ENCODE measurements around the gene ARHGAP29.

ARHGAP29 gene

GRCh38 chr1:94259635-94260289, 22.4 kb upstream of the ARHGAP29 start:
- no peak for DNase-seq (ENCODE audit: low read depth, low spot score)
- H3K9me3 ChIP-seq (ENCODE audit: control insufficient read depth, insufficient read depth, low read length) = no peaks in the 10 kb centered on the region
- WGBS (ENCODE audit: insufficient coverage, insufficient read length) = no CpG with 5 or more reads among the region's 7 CpGs
- H3K27me3 ChIP-seq (ENCODE audit: control insufficient read depth, insufficient read depth, low read length) = peaks cover 52% of the 10 kb centered on the region
- no peak overlapping the region for H3K4me3 ChIP-seq (ENCODE audit: low read length)
- no peaks in the 10 kb centered on the region for H3K4me1 ChIP-seq (ENCODE audit: control insufficient read depth, insufficient read depth, low read length)
- H3K27ac ChIP-seq (ENCODE audit: low read length) = no peak overlapping the region
- H3K36me3 ChIP-seq (ENCODE audit: control insufficient read depth, insufficient read depth, low read length) = no peaks in the 10 kb centered on the region

- DNase-seq (ENCODE audit: low read depth, low spot score) = no peak
- Histone ChIP-seq H3K4me3 (ENCODE audit: low read length) (no peak overlapping the region), H3K36me3 (ENCODE audit: control insufficient read depth, insufficient read depth, low read length) (no peaks in the 10 kb centered on the region), H3K4me1 (ENCODE audit: control insufficient read depth, insufficient read depth, low read length) (no peaks in the 10 kb centered on the region), H3K27me3 (ENCODE audit: control insufficient read depth, insufficient read depth, low read length) (peaks cover 57% of the 10 kb centered on the region), H3K9me3 (ENCODE audit: control insufficient read depth, insufficient read depth, low read length) (no peaks in the 10 kb centered on the region), H3K27ac (ENCODE audit: low read length) (no peak overlapping the region)
Observed at GRCh38 chr1:94258873-94259331, 21.5 kb upstream of the ARHGAP29 start.

DNA sequence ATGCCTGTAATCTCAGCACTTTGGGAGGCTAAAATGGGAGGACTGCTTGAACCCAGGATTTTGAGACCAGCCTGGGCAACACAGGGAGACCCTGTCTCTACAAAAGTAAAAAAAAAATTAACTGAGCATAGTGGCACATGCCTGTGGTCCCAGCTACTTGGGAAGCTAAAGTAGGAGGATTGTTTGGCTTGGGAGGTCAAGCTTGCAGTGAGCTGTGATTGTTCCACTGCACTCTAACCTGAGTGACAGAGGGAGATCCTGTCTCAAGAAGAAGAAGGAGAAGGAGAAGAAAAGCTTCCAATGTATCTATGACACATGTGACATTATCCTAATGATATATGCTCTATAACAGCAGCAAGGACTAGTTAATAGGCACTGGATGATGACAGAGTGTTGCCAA, 20.1 kb upstream of the ARHGAP29 start:
- H3K4me1 ChIP-seq (ENCODE audit: control insufficient read depth, insufficient read depth, low read length) = no peaks in the 10 kb centered on the region
- H3K36me3 ChIP-seq (ENCODE audit: control insufficient read depth, insufficient read depth, low read length) = no peaks in the 10 kb centered on the region
- no peak for DNase-seq (ENCODE audit: low read depth, low spot score)
- H3K27ac ChIP-seq (ENCODE audit: low read length) = no peak overlapping the region
- no peaks in the 10 kb centered on the region for H3K9me3 ChIP-seq (ENCODE audit: control insufficient read depth, insufficient read depth, low read length)
- peaks cover 55% of the 10 kb centered on the region for H3K27me3 ChIP-seq (ENCODE audit: control insufficient read depth, insufficient read depth, low read length)
- H3K4me3 ChIP-seq (ENCODE audit: low read length) = no peak overlapping the region

DNA sequence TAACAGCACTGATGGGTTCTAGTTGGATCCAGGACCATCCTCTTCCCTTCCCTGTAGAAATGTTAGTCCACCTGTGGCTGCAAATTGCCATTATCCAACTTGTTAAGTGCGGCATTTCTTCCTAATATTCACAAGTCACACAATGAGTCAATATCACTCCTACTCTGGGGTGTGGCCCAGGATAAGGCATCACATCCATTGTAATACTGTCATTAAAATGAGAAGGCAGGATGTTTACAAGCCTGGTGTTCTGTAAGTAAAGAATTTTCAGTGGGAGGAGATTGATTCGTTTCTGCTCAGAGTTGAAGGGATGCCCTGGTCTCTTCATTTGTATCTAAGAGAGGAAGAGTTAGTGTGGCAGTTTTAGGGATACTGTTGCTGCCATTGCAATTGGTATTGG, 18.1 kb upstream of the ARHGAP29 start:
- H3K4me1 ChIP-seq (ENCODE audit: control insufficient read depth, insufficient read depth, low read length) = no peaks in the 10 kb centered on the region
- DNase-seq (ENCODE audit: low read depth, low spot score) = no peak
- H3K36me3 ChIP-seq (ENCODE audit: control insufficient read depth, insufficient read depth, low read length) = no peaks in the 10 kb centered on the region
- H3K4me3 ChIP-seq (ENCODE audit: low read length) = no peak overlapping the region
- H3K27me3 ChIP-seq (ENCODE audit: control insufficient read depth, insufficient read depth, low read length) = peaks cover 42% of the 10 kb centered on the region
- H3K9me3 ChIP-seq (ENCODE audit: control insufficient read depth, insufficient read depth, low read length) = no peaks in the 10 kb centered on the region
- no peak overlapping the region for H3K27ac ChIP-seq (ENCODE audit: low read length)
- no CpG with 5 or more reads among the region's 2 CpGs for WGBS (ENCODE audit: insufficient coverage, insufficient read length)

GRCh38 chr1:94254073-94254810, 16.9 kb upstream of the ARHGAP29 start:
- no peak overlapping the region for H3K27ac ChIP-seq (ENCODE audit: low read length)
- no CpG with 5 or more reads among the region's 3 CpGs for WGBS (ENCODE audit: insufficient coverage, insufficient read length)
- H3K9me3 ChIP-seq (ENCODE audit: control insufficient read depth, insufficient read depth, low read length) = no peaks in the 10 kb centered on the region
- H3K4me3 ChIP-seq (ENCODE audit: low read length) = no peak overlapping the region
- H3K4me1 ChIP-seq (ENCODE audit: control insufficient read depth, insufficient read depth, low read length) = no peaks in the 10 kb centered on the region
- H3K27me3 ChIP-seq (ENCODE audit: control insufficient read depth, insufficient read depth, low read length) = peaks cover 39% of the 10 kb centered on the region
- no peak for DNase-seq (ENCODE audit: low read depth, low spot score)
- H3K36me3 ChIP-seq (ENCODE audit: control insufficient read depth, insufficient read depth, low read length) = no peaks in the 10 kb centered on the region

GRCh38 chr1:94253456-94254017, 16.2 kb upstream of the ARHGAP29 start:
- no CpG with 5 or more reads among the region's 9 CpGs for WGBS (ENCODE audit: insufficient coverage, insufficient read length)
- H3K4me3 ChIP-seq (ENCODE audit: low read length) = no peak overlapping the region
- no peaks in the 10 kb centered on the region for H3K36me3 ChIP-seq (ENCODE audit: control insufficient read depth, insufficient read depth, low read length)
- H3K27me3 ChIP-seq (ENCODE audit: control insufficient read depth, insufficient read depth, low read length) = peaks cover 40% of the 10 kb centered on the region
- H3K27ac ChIP-seq (ENCODE audit: low read length) = no peak overlapping the region
- H3K9me3 ChIP-seq (ENCODE audit: control insufficient read depth, insufficient read depth, low read length) = no peaks in the 10 kb centered on the region
- H3K4me1 ChIP-seq (ENCODE audit: control insufficient read depth, insufficient read depth, low read length) = no peaks in the 10 kb centered on the region
- no peak for DNase-seq (ENCODE audit: low read depth, low spot score)

DNA sequence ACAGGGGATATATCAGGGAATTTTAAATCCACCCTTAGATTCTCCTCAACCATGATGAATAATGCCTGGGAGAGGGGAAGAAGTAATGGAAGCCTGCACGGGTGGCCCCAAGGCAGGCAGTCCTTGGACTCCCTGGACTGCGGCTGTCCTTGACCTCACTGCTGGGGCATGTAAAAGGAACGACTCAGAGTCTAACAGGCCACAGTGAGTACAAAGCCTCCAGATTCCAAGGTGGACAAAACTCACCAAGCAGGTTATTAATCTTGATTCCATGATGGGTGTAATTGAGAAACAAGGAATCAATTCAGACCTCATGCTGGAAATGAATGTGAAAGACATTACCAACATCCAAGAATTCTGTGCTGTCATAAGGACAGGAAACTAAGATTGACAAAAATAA, 13.0 kb upstream of the ARHGAP29 start:
- Histone ChIP-seq H3K4me3 (ENCODE audit: low read length) (no peak overlapping the region), H3K27me3 (ENCODE audit: control insufficient read depth, insufficient read depth, low read length) (peaks cover 43% of the 10 kb centered on the region), H3K9me3 (ENCODE audit: control insufficient read depth, insufficient read depth, low read length) (no peaks in the 10 kb centered on the region), H3K36me3 (ENCODE audit: control insufficient read depth, insufficient read depth, low read length) (no peaks in the 10 kb centered on the region), H3K27ac (ENCODE audit: low read length) (no peak overlapping the region), H3K4me1 (ENCODE audit: control insufficient read depth, insufficient read depth, low read length) (peaks cover 1% of the 10 kb centered on the region; the same call in 1 of the 2 replicates)
- DNase-seq (ENCODE audit: low read depth, low spot score) = no peak
- no CpG with 5 or more reads among the region's 3 CpGs for WGBS (ENCODE audit: insufficient coverage, insufficient read length)

- no peak overlapping the region for H3K27ac ChIP-seq (ENCODE audit: low read length)
- H3K27me3 ChIP-seq (ENCODE audit: control insufficient read depth, insufficient read depth, low read length) = peaks cover 35% of the 10 kb centered on the region
- no CpG with 5 or more reads among the region's 11 CpGs for WGBS (ENCODE audit: insufficient coverage, insufficient read length)
- H3K4me3 ChIP-seq (ENCODE audit: low read length) = no peak overlapping the region
- no peaks in the 10 kb centered on the region for H3K36me3 ChIP-seq (ENCODE audit: control insufficient read depth, insufficient read depth, low read length)
- DNase-seq (ENCODE audit: low read depth, low spot score) = no peak
- peaks cover 1% of the 10 kb centered on the region; the same call in 1 of the 2 replicates for H3K4me1 ChIP-seq (ENCODE audit: control insufficient read depth, insufficient read depth, low read length)
- H3K9me3 ChIP-seq (ENCODE audit: control insufficient read depth, insufficient read depth, low read length) = no peaks in the 10 kb centered on the region
Observed at GRCh38 chr1:94248956-94249688, 11.7 kb upstream of the ARHGAP29 start.

DNA sequence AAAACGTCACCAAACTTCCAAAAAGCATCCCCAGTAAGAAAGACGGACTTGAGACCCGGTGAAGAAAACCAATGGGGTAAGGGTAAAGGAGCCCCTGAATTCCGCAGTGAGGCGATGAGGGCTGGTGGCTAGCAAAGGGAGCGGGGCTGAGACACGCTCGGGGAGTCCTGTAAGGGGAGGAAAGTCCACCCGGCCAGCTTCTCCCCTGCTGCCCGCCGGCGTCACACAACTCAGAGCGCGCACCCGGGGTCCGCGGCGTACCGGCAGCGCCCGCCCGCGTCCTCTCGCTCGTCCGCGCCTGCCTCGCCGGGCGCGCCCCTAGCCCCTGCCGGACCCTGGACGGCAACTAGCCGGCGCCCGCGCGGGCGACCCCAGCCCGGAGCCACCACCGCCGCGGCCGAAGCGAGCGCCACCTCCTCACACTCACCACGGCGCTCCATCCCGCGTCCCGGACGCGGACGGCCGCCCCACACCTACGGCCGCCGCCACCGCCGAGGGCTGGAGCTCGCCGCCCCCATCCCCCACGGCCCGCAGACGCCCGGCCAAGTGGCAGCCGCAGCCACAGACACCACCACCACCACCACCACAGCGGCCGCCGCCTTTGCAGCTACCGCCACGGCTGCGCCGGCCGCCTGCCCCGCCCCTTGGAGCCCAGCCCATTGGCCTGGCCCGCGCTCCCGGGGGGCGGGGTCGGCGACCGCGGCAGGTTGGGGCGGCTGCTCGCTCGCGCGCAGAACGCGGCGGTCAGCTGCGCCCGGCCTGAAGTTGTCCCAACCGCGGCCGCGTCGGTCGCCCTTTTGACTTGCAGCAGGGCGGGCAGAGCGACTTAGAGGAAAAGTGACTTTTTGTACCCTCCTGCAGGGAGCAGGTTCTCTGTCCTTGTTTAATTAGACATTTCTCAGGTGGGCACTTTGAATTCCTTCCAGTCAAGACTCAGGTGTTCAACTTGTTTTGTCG, 10.0 kb upstream of the ARHGAP29 start:
- peaks cover 35% of the 10 kb centered on the region for H3K27me3 ChIP-seq (ENCODE audit: control insufficient read depth, insufficient read depth, low read length)
- no peak overlapping the region for H3K27ac ChIP-seq (ENCODE audit: low read length)
- no peak for DNase-seq (ENCODE audit: low read depth, low spot score)
- peak overlapping the region; percentile 76 for H3K4me3 ChIP-seq (ENCODE audit: low read length)
- no CpG with 5 or more reads among the region's 103 CpGs for WGBS (ENCODE audit: insufficient coverage, insufficient read length)
- peaks cover 1% of the 10 kb centered on the region; the same call in 1 of the 2 replicates for H3K4me1 ChIP-seq (ENCODE audit: control insufficient read depth, insufficient read depth, low read length)
- H3K36me3 ChIP-seq (ENCODE audit: control insufficient read depth, insufficient read depth, low read length) = no peaks in the 10 kb centered on the region
- H3K9me3 ChIP-seq (ENCODE audit: control insufficient read depth, insufficient read depth, low read length) = no peaks in the 10 kb centered on the region

Measured in iPS DF 6.9 (cell line).